PC-9 (cell line): ENCODE measurements around the gene TTC7B. TPM values are rescaled to one million over a fixed set of nuclear protein-coding genes. Genes with fewer than 3 reads are reported as not detected.

Source experiments
- BruUV-seq: library from RNA; stranded (reverse); fragments of 400-500 nt; replicated peaks from 2 replicates; lab custom pipeline; 2021; lab: Mats Ljungman, UMichigan
- CTCF ChIA-PET: fragments of 300-600 bp; sonication (Branson Sonifier 250); formaldehyde crosslinking; loops from one replicate; lab custom pipeline; 2022; ENCODE audit warnings: antibody characterized with exemption; lab: Charles Lee
- POLR2A ChIA-PET: fragments of 300-600 bp; sonication (Branson Sonifier 250); formaldehyde crosslinking; loops from one replicate; lab custom pipeline; 2022; ENCODE audit warnings: antibody characterized with exemption; ENCODE audit not compliant: unreplicated experiment; lab: Charles Lee
- DNase-seq, 2 experiments: peaks; one replicate each; pipeline versions ENCODE4 v3.0.0 to v3.0.0-alpha.2; 2015 to 2022; ENCODE audit warnings: mixed read lengths in 1 of 2
- H2AFZ ChIP-seq: fragments of 200-600 bp; sonication (generic); 2 replicates; pipeline ENCODE4 v1.8.1; 2017; ENCODE audit warnings: antibody characterized with exemption
- H3F3A ChIP-seq: fragments of 200-600 bp; sonication (generic); 2 replicates; pipeline ENCODE4 v1.8.1; 2017; ENCODE audit warnings: antibody characterized with exemption, mild to moderate bottlenecking, low read depth; ENCODE audit not compliant: insufficient read depth
- H3K27ac ChIP-seq: fragments of 200-600 bp; sonication (generic); 2 replicates; pipeline ENCODE4 v1.6.1; 2016; ENCODE audit warnings: mixed run types
- H3K27me3 ChIP-seq: fragments of 200-600 bp; sonication (generic); 2 replicates; pipeline ENCODE4 v1.6.1; 2016; ENCODE audit warnings: low read depth, mixed run types; ENCODE audit not compliant: insufficient read depth
- H3K36me3 ChIP-seq: fragments of 200-600 bp; sonication (generic); 2 replicates; pipeline ENCODE4 v1.6.1; 2016; ENCODE audit warnings: low read depth, mixed run types
- H3K4me1 ChIP-seq: fragments of 200-600 bp; sonication (generic); replicated peaks from 2 replicates; pipeline ENCODE4 v1.6.1; 2016; ENCODE audit warnings: mixed run types; ENCODE audit not compliant: insufficient read depth
- H3K4me2 ChIP-seq: fragments of 200-600 bp; sonication (generic); 2 replicates; pipeline ENCODE4 v1.6.1; 2017; ENCODE audit warnings: mixed run types
- H3K4me3 ChIP-seq: fragments of 200-600 bp; sonication (generic); 2 replicates; pipeline ENCODE4 v1.6.1; 2016; ENCODE audit warnings: mixed run types
- H3K79me2 ChIP-seq: fragments of 200-600 bp; sonication (generic); 2 replicates; pipeline ENCODE4 v1.6.1; 2017; ENCODE audit warnings: low read depth, mixed run types
- H3K9me2 ChIP-seq: fragments of 200-600 bp; sonication (generic); 2 replicates; pipeline ENCODE4 v1.8.1; 2017; ENCODE audit warnings: mild to moderate bottlenecking; ENCODE audit not compliant: insufficient read depth
- H3K9me3 ChIP-seq: fragments of 200-600 bp; sonication (generic); 2 replicates; pipeline ENCODE4 v1.8.1; 2016; ENCODE audit warnings: low read depth; ENCODE audit not compliant: insufficient read depth
- H4K20me1 ChIP-seq: fragments of 200-600 bp; sonication (generic); 2 replicates; pipeline ENCODE4 v1.8.1; 2017; ENCODE audit not compliant: insufficient read depth
- EZH2 ChIP-seq: fragments of 200-600 bp; sonication (generic); IDR thresholded peaks from 2 replicates; pipeline ENCODE4 v1.8.0; 2017; ENCODE audit warnings: antibody characterized with exemption, low read depth
- intact Hi-C: fragments of 100-400 bp; cut with micrococcal nuclease; formaldehyde crosslinking; loops from one replicate; pipeline ENCODE4 v1.10.0; 2022; ENCODE audit not compliant: unreplicated experiment
- total RNA-seq: library from RNA; stranded (reverse); gene quantifications from 2 replicates; pipeline ENCODE4 v1.2.3, GENCODE V29; 2021
- TF ChIP-seq, protein P1 (sequence below): fragments of 200-600 bp; sonication (generic); conservative IDR thresholded peaks from 2 replicates; pipeline ENCODE4 v1.6.1; 2017; ENCODE audit warnings: mixed run types, antibody characterized with exemption, mild to moderate bottlenecking, moderate library complexity

The TTC7B gene
- total RNA-seq, 1 experiment from 2014 or later = 6.8 TPM

- intact Hi-C loops = no loop called here
- TF ChIP-seq, protein P1, sequence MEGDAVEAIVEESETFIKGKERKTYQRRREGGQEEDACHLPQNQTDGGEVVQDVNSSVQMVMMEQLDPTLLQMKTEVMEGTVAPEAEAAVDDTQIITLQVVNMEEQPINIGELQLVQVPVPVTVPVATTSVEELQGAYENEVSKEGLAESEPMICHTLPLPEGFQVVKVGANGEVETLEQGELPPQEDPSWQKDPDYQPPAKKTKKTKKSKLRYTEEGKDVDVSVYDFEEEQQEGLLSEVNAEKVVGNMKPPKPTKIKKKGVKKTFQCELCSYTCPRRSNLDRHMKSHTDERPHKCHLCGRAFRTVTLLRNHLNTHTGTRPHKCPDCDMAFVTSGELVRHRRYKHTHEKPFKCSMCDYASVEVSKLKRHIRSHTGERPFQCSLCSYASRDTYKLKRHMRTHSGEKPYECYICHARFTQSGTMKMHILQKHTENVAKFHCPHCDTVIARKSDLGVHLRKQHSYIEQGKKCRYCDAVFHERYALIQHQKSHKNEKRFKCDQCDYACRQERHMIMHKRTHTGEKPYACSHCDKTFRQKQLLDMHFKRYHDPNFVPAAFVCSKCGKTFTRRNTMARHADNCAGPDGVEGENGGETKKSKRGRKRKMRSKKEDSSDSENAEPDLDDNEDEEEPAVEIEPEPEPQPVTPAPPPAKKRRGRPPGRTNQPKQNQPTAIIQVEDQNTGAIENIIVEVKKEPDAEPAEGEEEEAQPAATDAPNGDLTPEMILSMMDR = no peak
- no peak for TF ChIP-seq EZH2
- Histone ChIP-seq H2AFZ (no peak overlapping the region), H3K4me3 (no peak overlapping the region), H3F3A (no peaks in the 10 kb centered on the region), H3K9me2 (no peaks in the 10 kb centered on the region), H3K9me3 (no peaks in the 10 kb centered on the region), H3K36me3 (no peaks in the 10 kb centered on the region), H3K27ac (no peak overlapping the region), H3K79me2 (no peaks in the 10 kb centered on the region), H4K20me1 (no peaks in the 10 kb centered on the region), H3K4me2 (no peak overlapping the region), H3K4me1 (no peaks in the 10 kb centered on the region; the same call in 1 of the 2 replicates), H3K27me3 (no peaks in the 10 kb centered on the region)
- CTCF ChIA-PET = no interaction called here
- no peak for DNase-seq
- POLR2A ChIA-PET = no interaction called here
- BruUV-seq = no TSS peak
These were observed 137.3 kb downstream of the TTC7B start for GRCh38 chr14:90678846-90679362.

- TF ChIP-seq, protein P1 = no peak
- TF ChIP-seq EZH2 = no peak
These were observed 137.8 kb downstream of the TTC7B start for GRCh38 chr14:90678420-90678819.

DNA sequence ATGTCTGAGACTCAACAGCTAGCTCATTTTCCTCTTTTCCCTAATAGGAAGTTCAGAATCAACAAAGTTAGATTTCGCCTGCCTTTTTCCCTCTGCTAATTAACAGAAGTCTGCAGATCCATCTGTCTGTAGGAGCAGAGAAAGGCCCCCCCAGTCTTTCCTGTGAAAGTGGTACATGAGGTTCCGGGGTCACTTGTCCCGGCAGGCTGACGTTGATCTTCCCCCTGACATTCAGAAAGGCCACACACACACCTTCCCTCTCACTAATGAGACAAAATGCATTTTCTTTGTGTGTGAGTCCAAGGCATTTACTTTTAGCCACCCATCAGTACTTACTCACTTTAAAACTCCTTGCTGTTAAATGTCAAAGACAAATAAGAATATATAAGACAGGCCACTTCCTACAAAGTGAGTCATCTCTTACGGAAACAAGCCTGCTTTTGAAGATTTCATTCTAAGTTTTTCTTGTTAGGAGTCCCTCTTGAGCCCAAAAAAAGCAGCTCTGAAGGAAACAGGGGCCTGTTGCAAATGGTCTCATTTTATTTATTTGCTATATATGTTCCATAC is 138.7 kb downstream of the TTC7B start:
- intact Hi-C loops = no loop called here
- no peaks in the 10 kb centered on the region for H3K9me3 ChIP-seq
- no peaks in the 10 kb centered on the region for H3K79me2 ChIP-seq
- no peaks in the 10 kb centered on the region; the same call in 1 of the 2 replicates for H3K4me1 ChIP-seq
- no peaks in the 10 kb centered on the region for H4K20me1 ChIP-seq
- no peak overlapping the region for H3K4me3 ChIP-seq
- ChIA-PET POLR2A (no interaction called here), CTCF (no interaction called here)
- no peaks in the 10 kb centered on the region for H3F3A ChIP-seq
- no peak overlapping the region for H2AFZ ChIP-seq
- H3K27me3 ChIP-seq = no peaks in the 10 kb centered on the region
- no peak overlapping the region for H3K27ac ChIP-seq
- H3K36me3 ChIP-seq = no peaks in the 10 kb centered on the region
- BruUV-seq = no TSS peak
- H3K4me2 ChIP-seq = no peak overlapping the region
- no peaks in the 10 kb centered on the region for H3K9me2 ChIP-seq
- peak in 1 of 2 experiments; percentile 36 for DNase-seq
- TF ChIP-seq, protein P1 = no peak
- TF ChIP-seq EZH2 = no peak

More at GRCh38 chr14:90678420-90678819, 137.8 kb downstream of the TTC7B start:
- Histone ChIP-seq H4K20me1 (no peaks in the 10 kb centered on the region), H3K36me3 (no peaks in the 10 kb centered on the region), H3F3A (no peaks in the 10 kb centered on the region), H3K4me3 (no peak overlapping the region), H2AFZ (no peak overlapping the region), H3K27ac (no peak overlapping the region), H3K27me3 (no peaks in the 10 kb centered on the region), H3K79me2 (no peaks in the 10 kb centered on the region), H3K4me2 (no peak overlapping the region), H3K9me2 (no peaks in the 10 kb centered on the region), H3K9me3 (no peaks in the 10 kb centered on the region), H3K4me1 (no peaks in the 10 kb centered on the region; the same call in 1 of the 2 replicates)
- intact Hi-C loops = no loop called here
- CTCF ChIA-PET = no interaction called here
- no TSS peak for BruUV-seq
- POLR2A ChIA-PET = no interaction called here
- no peak for DNase-seq
